ENCODE results near the gene TTC28. TPM values are rescaled to one million over a fixed set of nuclear protein-coding genes. Genes with fewer than 3 reads are reported as not detected.

Gene TTC28
- total and polyA plus RNA-seq, 2 donors (not counting 3 experiments of a cell fraction or from before 2014, with no cell fraction given): 16.5 to 51.1 TPM

GRCh38 chr22:28106617-28107016 lies 573.0 kb downstream of the TTC28 start:
- H4K20me1 ChIP-seq (replicated peaks; ENCODE audit: control insufficient read depth, extremely low read depth, insufficient read depth, low read length): no peaks in the 10 kb centered on the region
- dilution Hi-C loops (cut with MboI; ENCODE audit: extremely low pct_ligation_motif_present, low sequenced_read_pairs) (no loop called here), intact Hi-C loops (cut with micrococcal nuclease) (no loop called here)
- no peaks in the 10 kb centered on the region for H3K4me1 ChIP-seq (ENCODE audit: control insufficient read depth, extremely low read depth, insufficient read depth, low read length)
- FAIRE-seq (no peak), DNase-seq (ENCODE audit: low read depth, low spot score) (no peak)
- TF ChIP-seq CTCF (IDR thresholded peaks at IDR 0.05; ENCODE audit: extremely low read depth in 1 of 2, insufficient read depth in 1 of 2, low read depth in 1 of 2, low read length in 2 of 2) (no peak), EZH2 (IDR thresholded peaks at IDR 0.05; ENCODE audit: borderline replicate concordance, low read depth, low read length, severe bottlenecking) (no peak), GATA2 (IDR thresholded peaks at IDR 0.05; ENCODE audit: insufficient read depth, insufficient read length, low read depth, low read length) (no peak), MAX (IDR thresholded peaks at IDR 0.05; ENCODE audit: insufficient read depth, insufficient read length) (no peak), FOS (IDR thresholded peaks at IDR 0.05; ENCODE audit: borderline replicate concordance, insufficient read depth, low read length) (no peak), POLR2AphosphoS5 (IDR thresholded peaks at IDR 0.05; ENCODE audit: insufficient read depth, low read depth, low read length) (no peak), MYC (IDR thresholded peaks at IDR 0.05; ENCODE audit: low read depth, low read length) (no peak), JUN (IDR thresholded peaks at IDR 0.05; ENCODE audit: borderline replicate concordance, insufficient read depth, insufficient read length, low read depth) (no peak), POLR2A (IDR thresholded peaks at IDR 0.05; ENCODE audit: low read depth, low read length) (no peak)
- BruUV-seq (replicated peaks): no TSS peak
- no peaks in the 10 kb centered on the region for H3K9me1 ChIP-seq (replicated peaks; ENCODE audit: control insufficient read depth, extremely low read depth, insufficient read depth, low read length)
- no peak overlapping the region for H3K27ac ChIP-seq (ENCODE audit: insufficient read depth, low read depth, low read length)
- H3K79me2 ChIP-seq (ENCODE audit: control insufficient read depth, insufficient read depth, low read length): no peaks in the 10 kb centered on the region
- no peak overlapping the region for H3K4me3 ChIP-seq (replicated peaks in 1 of 3; ENCODE audit: insufficient read depth in 1 of 3, low read depth in 1 of 3, low read length in 3 of 3)
- H2AFZ ChIP-seq (ENCODE audit: low read depth, low read length): no peak overlapping the region
- ChIA-PET CTCF (no interaction called here), POLR2A (no interaction called here)
- H3K36me3 ChIP-seq (ENCODE audit: control insufficient read depth in 2 of 2, extremely low read depth in 1 of 2, insufficient read depth in 2 of 2, low read length in 2 of 2): peaks cover 0 to 4% of the 10 kb centered on the region in 2 experiments
- no peak overlapping the region for H3K4me2 ChIP-seq (ENCODE audit: insufficient read depth, low read length)
- no peak overlapping the region for H3K9ac ChIP-seq (replicated peaks; ENCODE audit: extremely low read depth, insufficient read depth, low read length)
- no peaks in the 10 kb centered on the region for H3K27me3 ChIP-seq (ENCODE audit: control insufficient read depth in 2 of 2, insufficient read depth in 2 of 2, low read length in 2 of 2)
- H3K9me3 ChIP-seq (replicated peaks; ENCODE audit: control insufficient read depth, insufficient read depth, low read length): no peaks in the 10 kb centered on the region

Data from endothelial cell of umbilical vein (primary cell).